Colonic mucosa (tissue), 4 donors: ENCODE results near the gene HEPACAM2. TPM values are rescaled to one million over a fixed set of nuclear protein-coding genes. Genes with fewer than 3 reads are reported as not detected.
A peak's percentile ranks its signal among the peaks of the same experiment; 100 is the strongest.

Experiments
- DNase-seq: peaks from one replicate; pipeline ENCODE4 v3.0.0-alpha.2; 2020
- H3K27ac ChIP-seq: fragments of 200-600 bp; one replicate; pipeline ENCODE4 v1.8.0; 2021
- H3K27me3 ChIP-seq: fragments of 200-600 bp; one replicate; pipeline ENCODE4 v1.8.0; 2021
- H3K36me3 ChIP-seq: fragments of 200-600 bp; one replicate; pipeline ENCODE4 v1.8.0; 2021
- H3K4me1 ChIP-seq: fragments of 200-600 bp; one replicate; pipeline ENCODE4 v1.8.0; 2021; ENCODE audit warnings: mild to moderate bottlenecking
- H3K4me3 ChIP-seq: fragments of 200-600 bp; one replicate; pipeline ENCODE4 v1.8.0; 2021
- H3K9ac ChIP-seq, 2 donors: one replicate each; pipeline ENCODE4 v1.7.0; 2013; ENCODE audit warnings: control low read depth in 2 of 2, low read depth in 2 of 2, low read length in 2 of 2
- H3K9me3 ChIP-seq: fragments of 200-600 bp; one replicate; pipeline ENCODE4 v1.8.0; 2021
- intact Hi-C: fragments of 100-400 bp; cut with DNase I; formaldehyde crosslinking; loops from one replicate; pipeline ENCODE4 v1.14.1; 2022
- total RNA-seq, 2 donors: library from RNA; stranded (reverse); fragmentation: NEBNext Ultra II Directional in 1 of 2; extraction: Animal tissue kit (Norgen Biotek cat#: 25700) in 1 of 2; gene quantifications; one replicate each; pipeline ENCODE4 v1.2.1, GENCODE V29; 2021
- TF ChIP-seq, protein P1 (sequence below): fragments of 200-600 bp; IDR thresholded peaks from one replicate; pipeline ENCODE4 v1.8.0; 2022; ENCODE audit warnings: antibody characterized with exemption, mild to moderate bottlenecking
- donor health status: healthy.
- donor health status: DM: no; HTN: no; CAD: no.
- donor health status: DM: no; HTN: no; CAD: no.

HEPACAM2 gene
- total RNA-seq, 2 donors from 2014 or later, result 45.9 to 81.5 TPM

DNA sequence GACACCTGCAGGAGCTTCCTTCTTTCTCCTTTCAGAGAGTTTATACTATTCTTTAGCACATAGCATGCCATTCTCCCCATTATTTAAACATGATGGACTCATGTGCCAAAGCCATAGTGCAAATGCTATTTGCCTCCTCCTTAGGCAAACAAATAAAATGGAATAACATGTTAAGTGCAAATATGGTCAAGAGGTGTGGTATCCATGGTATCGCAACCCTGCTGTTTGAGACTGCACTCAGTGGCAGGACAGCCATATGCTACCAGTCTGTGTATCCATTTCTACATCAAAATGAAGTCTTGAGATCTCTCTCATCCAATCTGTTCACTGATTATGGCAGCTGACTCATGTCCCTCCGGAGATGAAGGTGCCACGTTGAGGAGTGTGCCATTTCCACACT is 22.8 kb downstream of the HEPACAM2 start:
- Histone ChIP-seq H3K9ac (peak overlapping the region in 1 of 2 donors; percentile 38), H3K4me3 (no peak overlapping the region), H3K36me3 (no peaks in the 10 kb centered on the region), H3K27ac (peak overlapping the region; percentile 71), H3K9me3 (no peaks in the 10 kb centered on the region), H3K4me1 (peaks cover 5% of the 10 kb centered on the region), H3K27me3 (no peaks in the 10 kb centered on the region)
- peak; percentile 58 for DNase-seq
- TF ChIP-seq, protein P1, sequence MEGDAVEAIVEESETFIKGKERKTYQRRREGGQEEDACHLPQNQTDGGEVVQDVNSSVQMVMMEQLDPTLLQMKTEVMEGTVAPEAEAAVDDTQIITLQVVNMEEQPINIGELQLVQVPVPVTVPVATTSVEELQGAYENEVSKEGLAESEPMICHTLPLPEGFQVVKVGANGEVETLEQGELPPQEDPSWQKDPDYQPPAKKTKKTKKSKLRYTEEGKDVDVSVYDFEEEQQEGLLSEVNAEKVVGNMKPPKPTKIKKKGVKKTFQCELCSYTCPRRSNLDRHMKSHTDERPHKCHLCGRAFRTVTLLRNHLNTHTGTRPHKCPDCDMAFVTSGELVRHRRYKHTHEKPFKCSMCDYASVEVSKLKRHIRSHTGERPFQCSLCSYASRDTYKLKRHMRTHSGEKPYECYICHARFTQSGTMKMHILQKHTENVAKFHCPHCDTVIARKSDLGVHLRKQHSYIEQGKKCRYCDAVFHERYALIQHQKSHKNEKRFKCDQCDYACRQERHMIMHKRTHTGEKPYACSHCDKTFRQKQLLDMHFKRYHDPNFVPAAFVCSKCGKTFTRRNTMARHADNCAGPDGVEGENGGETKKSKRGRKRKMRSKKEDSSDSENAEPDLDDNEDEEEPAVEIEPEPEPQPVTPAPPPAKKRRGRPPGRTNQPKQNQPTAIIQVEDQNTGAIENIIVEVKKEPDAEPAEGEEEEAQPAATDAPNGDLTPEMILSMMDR, result no peak
- intact Hi-C loops, result no loop called here

DNA sequence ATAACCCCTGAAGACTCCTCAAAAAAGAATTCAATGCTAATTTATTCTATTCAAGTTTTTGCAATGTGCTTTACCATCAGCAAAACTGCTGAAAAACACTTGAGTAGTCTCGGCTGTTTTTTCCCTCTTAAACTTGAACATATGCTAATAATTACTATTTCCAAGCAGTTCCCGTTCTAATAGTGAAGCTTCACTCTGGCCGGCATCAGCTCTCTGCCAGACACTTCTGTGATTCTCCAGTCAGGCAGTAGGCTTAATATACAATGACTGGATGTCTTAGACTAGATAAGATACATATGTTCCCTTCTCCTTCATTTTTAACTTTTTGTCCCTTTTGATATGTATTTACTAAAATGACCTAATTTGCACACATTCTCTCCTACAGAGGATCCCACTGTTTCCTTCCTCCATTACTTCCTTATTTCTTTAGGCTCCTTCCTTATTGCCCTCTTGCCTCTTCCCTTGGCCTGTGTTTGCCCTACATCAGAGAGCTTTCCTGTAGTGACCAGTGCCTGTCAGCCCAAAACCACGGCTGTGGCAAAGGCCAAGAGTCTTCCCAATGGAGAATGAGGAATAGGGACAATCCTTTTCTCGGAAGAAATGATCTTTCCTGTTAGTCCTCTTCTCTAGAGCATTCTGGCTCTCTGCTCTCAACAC is 23.5 kb downstream of the HEPACAM2 start:
- Histone ChIP-seq H3K36me3 (no peaks in the 10 kb centered on the region), H3K4me1 (peaks cover 5% of the 10 kb centered on the region), H3K9me3 (no peaks in the 10 kb centered on the region), H3K9ac (peak overlapping the region in 1 of 2 donors; percentile 38), H3K27me3 (no peaks in the 10 kb centered on the region), H3K27ac (peak overlapping the region; percentile 71), H3K4me3 (no peak overlapping the region)
- DNase-seq, result peak; percentile 42
- intact Hi-C loops, result no loop called here
- TF ChIP-seq, protein P1, result no peak

DNA sequence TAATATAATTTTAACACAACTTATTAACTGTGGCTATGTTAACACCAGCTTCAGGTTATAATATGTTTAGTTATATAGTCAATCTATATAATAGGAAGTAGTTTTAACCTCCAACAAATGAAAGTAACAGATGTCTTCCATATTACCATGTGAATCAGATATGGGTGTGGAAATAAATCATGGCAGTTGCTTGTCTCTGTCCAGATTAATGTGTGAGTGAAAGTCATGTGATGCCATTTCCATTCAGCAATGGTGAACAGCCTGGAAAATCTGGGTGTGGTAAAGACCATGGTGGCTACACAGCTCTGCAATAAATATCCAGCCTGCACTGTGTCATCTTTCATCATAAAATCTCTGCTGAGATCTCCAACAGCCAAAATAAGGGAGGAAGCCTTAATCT is 27.8 kb downstream of the HEPACAM2 start:
- H3K4me1 ChIP-seq, result peaks cover 5% of the 10 kb centered on the region
- H3K27me3 ChIP-seq, result no peaks in the 10 kb centered on the region
- no peaks in the 10 kb centered on the region for H3K9me3 ChIP-seq
- H3K27ac ChIP-seq, result no peak overlapping the region
- no peak for DNase-seq
- H3K9ac ChIP-seq, result no peak overlapping the region
- H3K36me3 ChIP-seq, result no peaks in the 10 kb centered on the region
- TF ChIP-seq, protein P1, result no peak
- intact Hi-C loops, result no loop called here
- H3K4me3 ChIP-seq, result no peak overlapping the region

DNA sequence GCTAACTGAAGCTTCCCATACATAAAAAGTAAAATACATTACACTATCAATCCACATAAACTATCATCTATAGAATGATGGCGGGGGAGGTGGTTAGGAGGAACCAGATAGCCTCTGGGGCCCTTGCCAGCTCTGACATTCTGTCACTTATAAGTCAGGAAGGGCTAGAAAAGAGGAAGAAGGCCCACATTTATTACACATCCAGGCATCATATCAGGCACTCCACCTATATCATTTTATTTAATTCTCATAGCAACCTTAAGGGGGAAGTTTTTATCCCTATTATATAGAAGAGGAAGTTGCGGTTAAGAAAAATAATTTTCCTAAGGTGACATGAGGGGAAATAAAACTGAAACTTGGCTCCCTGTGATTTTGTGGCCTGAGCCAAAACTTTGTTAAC is 29.9 kb downstream of the HEPACAM2 start:
- intact Hi-C loops, result no loop called here

DNA sequence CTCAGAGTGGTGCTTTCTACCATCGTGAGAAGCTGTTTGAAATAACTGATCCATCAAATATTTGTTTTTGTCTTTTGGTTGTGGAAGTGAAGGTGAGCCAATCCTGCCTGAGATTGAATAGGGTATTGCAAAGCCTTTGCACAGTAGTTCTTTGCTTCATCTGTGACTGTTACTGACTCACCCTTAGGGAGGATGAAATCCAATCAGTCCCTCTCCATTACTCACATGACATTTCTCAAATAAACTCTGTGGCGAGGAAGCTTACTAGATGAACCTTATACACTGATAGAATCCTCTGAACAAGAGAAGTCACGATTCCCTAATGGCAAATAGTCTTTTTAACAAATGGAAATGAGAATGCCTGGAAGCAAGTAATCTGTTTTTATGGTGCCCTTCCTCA is 31.9 kb downstream of the HEPACAM2 start:
- TF ChIP-seq, protein P1, result no peak
- intact Hi-C loops, result no loop called here
- Histone ChIP-seq H3K4me3 (no peak overlapping the region), H3K36me3 (no peaks in the 10 kb centered on the region), H3K9ac (no peak overlapping the region), H3K27me3 (peaks cover 13% of the 10 kb centered on the region), H3K4me1 (no peaks in the 10 kb centered on the region), H3K27ac (no peak overlapping the region), H3K9me3 (no peaks in the 10 kb centered on the region)
- DNase-seq, result no peak

More for the DNA sequence above, 29.9 kb downstream of the HEPACAM2 start:
- peaks cover 1% of the 10 kb centered on the region for H3K27me3 ChIP-seq
- H3K4me1 ChIP-seq, result no peaks in the 10 kb centered on the region
- H3K9me3 ChIP-seq, result no peaks in the 10 kb centered on the region
- H3K27ac ChIP-seq, result no peak overlapping the region
- no peak overlapping the region for H3K9ac ChIP-seq
- H3K36me3 ChIP-seq, result no peaks in the 10 kb centered on the region
- TF ChIP-seq, protein P1, result no peak
- DNase-seq, result no peak
- no peak overlapping the region for H3K4me3 ChIP-seq
